CD4-positive, alpha-beta T cell (primary cell): ENCODE results near the gene CACNB3. TPM values are rescaled to one million over a fixed set of nuclear protein-coding genes. Genes with fewer than 3 reads are reported as not detected.
"Not testable (repeated sequence)": the region's sequence is repeated elsewhere in the genome, so short reads cannot be mapped to it uniquely, and the experiment has no call there.

Experiments
- ATAC-seq: fragments of 200-7000 bp; cut with Tn5 transposase; one replicate; pipeline ENCODE4 v1.10.0; 2022; ENCODE audit warnings: mild to moderate bottlenecking; ENCODE audit not compliant: poor library complexity
- CTCF ChIA-PET: fragments of 350-600 bp; sonication (Branson Sonifier 250); formaldehyde crosslinking; loops from one replicate; lab custom pipeline; 2021; ENCODE audit warnings: antibody characterized with exemption, inconsistent platforms; lab: Charles Lee
- POLR2A ChIA-PET: fragments of 350-600 bp; sonication (Branson Sonifier 250); formaldehyde crosslinking; loops from one replicate; lab custom pipeline; 2021; ENCODE audit warnings: antibody characterized with exemption, inconsistent platforms; lab: Charles Lee
- DNase-seq, 14 experiments: peaks; one replicate each; pipeline ENCODE4 v3.0.0-alpha.2; 2013 to 2020; ENCODE audit warnings: mixed read lengths in 2 of 14
- H3K27ac ChIP-seq, 2 donors: one replicate each; pipeline versions ENCODE4 v1.5.1 to v1.7.0; 2013; ENCODE audit warnings: low read length in 2 of 2, low read depth in 1 of 2, mild to moderate bottlenecking in 1 of 2
- H3K27me3 ChIP-seq, 2 experiments: 1 replicate in 1 of 2; 2 replicates in 1 of 2; pipeline versions ENCODE4 v1.6.1 to v1.7.0; 2013; ENCODE audit warnings: low read length in 2 of 2, control low read depth in 1 of 2, mild to moderate bottlenecking in 1 of 2, moderate library complexity in 1 of 2; ENCODE audit not compliant: insufficient read depth in 2 of 2, control insufficient read depth in 1 of 2
- H3K36me3 ChIP-seq: one replicate; pipeline ENCODE4 v1.6.1; 2013; ENCODE audit warnings: low read length, control low read depth; ENCODE audit not compliant: insufficient read depth
- H3K4me1 ChIP-seq: one replicate; pipeline ENCODE4 v1.6.1; 2013; ENCODE audit warnings: low read length, control low read depth; ENCODE audit not compliant: insufficient read depth
- H3K4me3 ChIP-seq: one replicate; pipeline ENCODE4 v1.5.1; 2013; ENCODE audit warnings: mild to moderate bottlenecking, low read length, moderate library complexity
- H3K9me3 ChIP-seq, 2 experiments: 1 replicate in 1 of 2; 2 replicates in 1 of 2; pipeline versions ENCODE4 v1.6.1 to v1.7.0; 2013; ENCODE audit warnings: low read length in 2 of 2, mild to moderate bottlenecking in 2 of 2, control low read depth in 1 of 2, moderate library complexity in 1 of 2; ENCODE audit not compliant: control insufficient read depth in 1 of 2, insufficient read depth in 1 of 2
- H3K27ac Mint-ChIP-seq: one replicate; pipeline ENCODE4 v1.8.0; 2020; ENCODE audit warnings: mixed read lengths
- H3K27me3 Mint-ChIP-seq: one replicate; pipeline ENCODE4 v1.8.0; 2021; ENCODE audit warnings: mixed read lengths
- H3K36me3 Mint-ChIP-seq: one replicate; pipeline ENCODE4 v1.8.0; 2021; ENCODE audit warnings: low read depth, mixed read lengths
- H3K4me1 Mint-ChIP-seq: one replicate; pipeline ENCODE4 v1.8.0; 2021; ENCODE audit warnings: low read depth, mixed read lengths
- H3K4me3 Mint-ChIP-seq: one replicate; pipeline ENCODE4 v1.8.0; 2020; ENCODE audit warnings: mild to moderate bottlenecking, mixed read lengths
- H3K9me3 Mint-ChIP-seq: one replicate; pipeline ENCODE4 v1.8.0; 2020; ENCODE audit warnings: mixed read lengths
- CTCF ChIP-seq: fragments of 200-600 bp; IDR thresholded peaks from one replicate; pipeline ENCODE4 v1.8.0; 2022; ENCODE audit warnings: antibody characterized with exemption, mild to moderate bottlenecking
- intact Hi-C, 2 experiments: fragments of 100-400 bp; cut with DNase I in 1 of 2; cut with micrococcal nuclease in 1 of 2; formaldehyde crosslinking; loops; one replicate each; pipeline versions ENCODE4 v1.15.1 to v1.9.0; 2023 to 2025; cut with DNase I, micrococcal nuclease
- total RNA-seq, 174 experiments: library from RNA in 2 of 174; stranded (reverse) in 2 of 174; gene quantifications; one replicate each; pipeline ENCODE4 v1.2.3 and lab custom pipeline; 2021 to 2026

The CACNB3 gene
- total RNA-seq, 2 experiments from 2014 or later = 3.9 to 5.7 TPM

GRCh38 chr12:48831257-48831656, 13.0 kb downstream of the CACNB3 start:
- Histone ChIP-seq H3K36me3 (peaks cover 76% of the 10 kb centered on the region), H3K4me3 (no peak overlapping the region), H3K27me3 (no peaks in the 10 kb centered on the region), H3K4me1 (no peaks in the 10 kb centered on the region), H3K9me3 (no peaks in the 10 kb centered on the region), H3K27ac (no peak overlapping the region)
- ChIA-PET POLR2A (no interaction called here), CTCF (no interaction called here)
- ATAC-seq (no peak), DNase-seq (no peak)
- Mint-ChIP-seq H3K36me3 (peaks cover 74% of the 10 kb centered on the region), H3K27ac (no peak overlapping the region), H3K4me3 (no peak overlapping the region), H3K27me3 (no peaks in the 10 kb centered on the region), H3K9me3 (no peaks in the 10 kb centered on the region), H3K4me1 (no peaks in the 10 kb centered on the region)
- no peak for TF ChIP-seq CTCF
- intact Hi-C loops = no loop called here

GRCh38 chr12:48832321-48833060, 14.2 kb downstream of the CACNB3 start:
- H3K27ac Mint-ChIP-seq = no peak overlapping the region
- intact Hi-C loops = no loop called here
- no peaks in the 10 kb centered on the region for H3K27me3 Mint-ChIP-seq
- DNase-seq (no peak), ATAC-seq (no peak)
- H3K36me3 Mint-ChIP-seq = peaks cover 86% of the 10 kb centered on the region
- no peaks in the 10 kb centered on the region for H3K9me3 Mint-ChIP-seq
- Histone ChIP-seq H3K4me3 (no peak overlapping the region), H3K9me3 (no peaks in the 10 kb centered on the region), H3K36me3 (peaks cover 88% of the 10 kb centered on the region), H3K27ac (no peak overlapping the region), H3K4me1 (no peaks in the 10 kb centered on the region), H3K27me3 (no peaks in the 10 kb centered on the region)
- H3K4me1 Mint-ChIP-seq = no peaks in the 10 kb centered on the region
- ChIA-PET POLR2A (no interaction called here), CTCF (interaction anchor here (1.2 kb wide), 1 partner anchor 18 kb away, joined by 3 read pairs; no protein-coding TSS in a partner anchor)
- H3K4me3 Mint-ChIP-seq = no peak overlapping the region
- TF ChIP-seq CTCF = no peak

DNA sequence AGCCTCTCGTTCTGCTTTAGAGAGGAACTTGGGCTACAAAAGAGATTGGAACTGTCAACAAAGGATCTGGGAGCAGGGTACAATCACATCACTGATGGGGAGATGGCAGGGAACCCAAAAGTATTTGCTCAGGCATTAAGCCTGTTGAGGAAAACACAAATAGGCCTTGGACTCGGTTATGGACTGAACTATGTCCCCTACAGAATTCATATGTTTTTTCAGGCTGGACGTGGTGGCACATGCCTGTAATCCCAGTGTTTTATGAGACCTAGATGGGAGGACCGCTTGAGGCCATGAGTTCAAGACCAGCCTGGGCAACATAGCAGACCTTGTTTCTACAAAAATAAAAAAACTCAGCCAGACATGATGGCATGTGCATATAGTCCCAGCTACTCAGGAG, 19.8 kb downstream of the CACNB3 start:
- intact Hi-C loops = no loop called here
- H3K36me3 ChIP-seq = peaks cover 77% of the 10 kb centered on the region
- no peaks in the 10 kb centered on the region for H3K4me1 ChIP-seq
- Mint-ChIP-seq H3K27ac (no peak overlapping the region), H3K36me3 (peaks cover 79% of the 10 kb centered on the region), H3K4me1 (no peaks in the 10 kb centered on the region), H3K27me3 (no peaks in the 10 kb centered on the region), H3K9me3 (no peaks in the 10 kb centered on the region), H3K4me3 (no peak overlapping the region)
- ChIA-PET POLR2A (no interaction called here), CTCF (no interaction called here)
- no peak for DNase-seq
- no peaks in the 10 kb centered on the region for H3K27me3 ChIP-seq
- H3K27ac ChIP-seq = no peak overlapping the region
- no peak overlapping the region for H3K4me3 ChIP-seq
- no peak for ATAC-seq
- H3K9me3 ChIP-seq = no peaks in the 10 kb centered on the region
- no peak for TF ChIP-seq CTCF

- H3K4me3 ChIP-seq, DNase-seq, H3K4me3 Mint-ChIP-seq, H3K27me3 ChIP-seq, intact Hi-C loops, H3K9me3 Mint-ChIP-seq, H3K27me3 Mint-ChIP-seq, CTCF ChIA-PET, H3K4me1 ChIP-seq, POLR2A ChIA-PET, H3K4me1 Mint-ChIP-seq, H3K9me3 ChIP-seq, H3K27ac ChIP-seq, ATAC-seq, H3K27ac Mint-ChIP-seq: not testable (repeated sequence)
- H3K36me3 Mint-ChIP-seq = peaks cover 74% of the 10 kb centered on the region
- peaks cover 77% of the 10 kb centered on the region for H3K36me3 ChIP-seq
These were observed 23.7 kb downstream of the CACNB3 start for GRCh38 chr12:48842021-48842420.
